GM23338 (cell line): ENCODE measurements around the gene MAP3K5. TPM values are rescaled to one million over a fixed set of nuclear protein-coding genes. Genes with fewer than 3 reads are reported as not detected.
A peak's percentile ranks its signal among the peaks of the same experiment; 100 is the strongest.

ENCODE experiments used
- ATAC-seq: fragments of 200-7000 bp; cut with Tn5 transposase; 3 replicates; pipeline ENCODE4 v1.9.1; 2020
- DNase-seq: peaks from one replicate; pipeline ENCODE4 v3.0.0-alpha.2; 2015; ENCODE audit warnings: low spot score
- H2AFZ ChIP-seq: fragments of 200-600 bp; sonication (generic); 2 replicates; pipeline ENCODE4 v1.8.0; 2016; ENCODE audit warnings: antibody characterized with exemption, mild to moderate bottlenecking, moderate library complexity
- H3F3A ChIP-seq: fragments of 200-600 bp; sonication (generic); replicated peaks from 2 replicates; pipeline ENCODE4 v1.8.0; 2017; ENCODE audit warnings: antibody characterized with exemption, mixed run types, low read depth
- H3K27ac ChIP-seq: fragments of 200-600 bp; sonication (generic); 2 replicates; pipeline ENCODE4 v1.6.1; 2016; ENCODE audit warnings: low read depth
- H3K27me3 ChIP-seq: fragments of 200-600 bp; sonication (generic); 2 replicates; pipeline ENCODE4 v1.8.0; 2016; ENCODE audit warnings: mild to moderate bottlenecking, mixed run types, moderate library complexity; ENCODE audit not compliant: insufficient read depth
- H3K36me3 ChIP-seq: fragments of 200-600 bp; sonication (generic); 2 replicates; pipeline ENCODE4 v1.8.0; 2016; ENCODE audit warnings: mild to moderate bottlenecking; ENCODE audit not compliant: insufficient read depth
- H3K4me1 ChIP-seq: fragments of 200-600 bp; sonication (generic); 2 replicates; pipeline ENCODE4 v1.8.0; 2016; ENCODE audit warnings: mild to moderate bottlenecking, moderate library complexity; ENCODE audit not compliant: insufficient read depth
- H3K4me2 ChIP-seq: fragments of 200-600 bp; sonication (generic); 2 replicates; pipeline ENCODE4 v1.7.1; 2017; ENCODE audit warnings: mixed run types
- H3K4me3 ChIP-seq: fragments of 200-600 bp; sonication (generic); 2 replicates; pipeline ENCODE4 v1.6.1; 2016; ENCODE audit warnings: mixed run types
- H3K79me2 ChIP-seq: fragments of 200-600 bp; sonication (generic); replicated peaks from 2 replicates; pipeline ENCODE4 v1.8.0; 2017; ENCODE audit warnings: mild to moderate bottlenecking; ENCODE audit not compliant: insufficient read depth
- H3K9me2 ChIP-seq: fragments of 200-600 bp; sonication (generic); 2 replicates; pipeline ENCODE4 v1.8.0; 2017; ENCODE audit not compliant: insufficient read depth
- H4K20me1 ChIP-seq: fragments of 200-600 bp; sonication (generic); replicated peaks from 2 replicates; pipeline ENCODE4 v1.8.0; 2017; ENCODE audit warnings: mild to moderate bottlenecking; ENCODE audit not compliant: insufficient read depth
- H3K27ac Mint-ChIP-seq: 2 replicates; pipeline ENCODE4 v1.8.0; 2020; ENCODE audit warnings: inconsistent platforms, mild to moderate bottlenecking, moderate library complexity, mixed read lengths
- H3K27me3 Mint-ChIP-seq: 3 replicates; pipeline ENCODE4 v1.8.0; 2022; ENCODE audit warnings: low read depth, mild to moderate bottlenecking, moderate library complexity, mixed read lengths, inconsistent platforms; ENCODE audit not compliant: insufficient read depth, poor library complexity
- H3K36me3 Mint-ChIP-seq: 3 replicates; pipeline ENCODE4 v1.8.0; 2021; ENCODE audit warnings: low read depth, mild to moderate bottlenecking, inconsistent platforms, moderate library complexity, mixed read lengths
- H3K4me1 Mint-ChIP-seq: 3 replicates; pipeline ENCODE4 v1.8.0; 2020; ENCODE audit warnings: mild to moderate bottlenecking, inconsistent platforms, mixed read lengths
- H3K4me3 Mint-ChIP-seq: 3 replicates; pipeline ENCODE4 v1.8.0; 2021; ENCODE audit warnings: moderate library complexity, mild to moderate bottlenecking, inconsistent platforms, mixed read lengths
- H3K9me3 Mint-ChIP-seq: 3 replicates; pipeline ENCODE4 v1.8.0; 2020; ENCODE audit warnings: moderate library complexity, mild to moderate bottlenecking, inconsistent platforms, mixed read lengths
- CREB1 ChIP-seq: fragments of 250-450 bp; sonication (Bioruptor Pico); IDR thresholded peaks from 2 replicates; pipeline ENCODE4 v1.5.0; 2020; ENCODE audit warnings: low read depth, mild to moderate bottlenecking, moderate library complexity
- EZH2 ChIP-seq: fragments of 200-600 bp; sonication (generic); IDR thresholded peaks from one replicate; pipeline ENCODE4 v1.8.0; 2017; ENCODE audit warnings: antibody characterized with exemption, mild to moderate bottlenecking, low read depth; ENCODE audit not compliant: unreplicated experiment
- EZH2phosphoT487 ChIP-seq: fragments of 200-600 bp; sonication (generic); IDR thresholded peaks from one replicate; pipeline ENCODE4 v1.8.1; 2018; ENCODE audit warnings: antibody characterized with exemption; ENCODE audit not compliant: unreplicated experiment
- STAT1 ChIP-seq: IDR thresholded peaks from one replicate; pipeline ENCODE4 v1.6.1; 2016; ENCODE audit warnings: antibody characterized with exemption; ENCODE audit not compliant: unreplicated experiment
- ZNF331 ChIP-seq: fragments of 250-450 bp; sonication (Bioruptor Pico); IDR thresholded peaks from 2 replicates; pipeline ENCODE4 v1.5.0; 2020; ENCODE audit warnings: low read depth, mild to moderate bottlenecking, moderate library complexity
- ZNF462 ChIP-seq: fragments of 250-450 bp; sonication (Bioruptor Pico); IDR thresholded peaks from 2 replicates; pipeline ENCODE4 v1.5.0; 2020; ENCODE audit warnings: mild to moderate bottlenecking, moderate library complexity
- polyA plus RNA-seq: library from polyadenylated mRNA; unstranded; fragments of >200 nt; fragmentation: Nextera tagmentation; extraction: Ambion mirVana; gene quantifications from 2 replicates; pipeline ENCODE4 v1.2.1, GENCODE V29; 2016
- total RNA-seq: library from RNA; depleted of rRNA; stranded (reverse); fragments of >200 nt; shearing (Covaris generic); gene quantifications from 2 replicates; pipeline ENCODE4 v1.2.3, GENCODE V29; 2014

The MAP3K5 gene
- total and polyA plus RNA-seq, 2 experiments from 2014 or later, result 0.76 to 2.8 TPM

DNA sequence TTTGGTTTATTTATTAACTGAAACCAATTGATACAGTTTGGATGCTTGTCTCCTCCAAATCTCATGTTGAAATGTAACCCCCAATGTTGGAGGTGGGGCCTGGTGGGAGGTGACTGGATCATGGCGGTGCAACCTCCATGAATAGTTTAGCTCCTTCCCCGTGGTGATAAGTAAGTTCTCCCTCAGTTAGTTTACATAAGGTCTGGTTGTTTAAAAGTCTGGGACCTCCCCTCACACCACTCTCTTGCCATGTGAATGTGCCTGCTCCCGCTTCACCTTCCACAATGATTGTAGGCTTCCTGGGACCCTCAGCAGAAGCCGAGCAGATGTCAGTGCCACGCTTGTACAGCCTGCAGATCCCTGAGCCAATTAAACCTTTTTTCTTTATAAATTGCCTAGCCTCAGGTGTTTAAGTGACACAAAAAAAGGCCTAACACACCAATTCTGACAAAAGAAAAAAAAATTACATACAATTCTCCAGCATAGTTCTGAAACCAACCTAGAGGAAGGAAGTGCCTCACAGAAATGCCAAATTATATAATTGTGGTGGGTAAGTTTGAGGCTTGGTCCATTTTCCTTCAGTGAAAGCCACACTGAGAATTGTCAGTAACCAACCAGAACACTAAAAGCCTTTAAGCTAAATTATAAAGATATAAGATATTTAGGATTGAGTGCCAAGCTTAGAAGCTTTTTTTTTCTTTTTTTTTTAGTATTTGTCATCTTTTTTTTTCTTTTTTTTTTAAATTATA lies 257.1 kb downstream of the MAP3K5 start:
- Histone ChIP-seq H3K9me2 (no peaks in the 10 kb centered on the region), H3K27me3 (no peaks in the 10 kb centered on the region), H3K79me2 (peaks cover 100% of the 10 kb centered on the region), H3K4me3 (no peak overlapping the region), H4K20me1 (peaks cover 29% of the 10 kb centered on the region), H3K4me2 (no peak overlapping the region; the same call in 1 of the 2 replicates), H2AFZ (no peak overlapping the region), H3K27ac (no peak overlapping the region), H3K4me1 (peaks cover 46% of the 10 kb centered on the region), H3F3A (no peaks in the 10 kb centered on the region), H3K36me3 (no peaks in the 10 kb centered on the region)
- DNase-seq, result no peak
- peaks cover 1% of the 10 kb centered on the region for H3K27me3 Mint-ChIP-seq
- H3K9me3 Mint-ChIP-seq, result no peaks in the 10 kb centered on the region
- peak; percentile 56 for ATAC-seq
- no peak overlapping the region for H3K27ac Mint-ChIP-seq
- no peak for TF ChIP-seq CREB1 (CRISPR knock-in tag)
- TF ChIP-seq ZNF462 (CRISPR knock-in tag), result no peak
- TF ChIP-seq STAT1, result no peak
- TF ChIP-seq EZH2phosphoT487, result no peak
- no peak for TF ChIP-seq EZH2
- no peak for TF ChIP-seq ZNF331 (CRISPR knock-in tag)
- H3K4me3 Mint-ChIP-seq, result no peak overlapping the region; the same call in 2 of the 3 replicates
- peaks cover 61% of the 10 kb centered on the region for H3K4me1 Mint-ChIP-seq
- H3K36me3 Mint-ChIP-seq, result peaks cover 10% of the 10 kb centered on the region; the same call in 2 of the 3 replicates
